ENCODE data around the gene ARMC5. TPM values are rescaled to one million over a fixed set of nuclear protein-coding genes. Genes with fewer than 3 reads are reported as not detected.
"Not testable (repeated sequence)": the region's sequence is repeated elsewhere in the genome, so short reads cannot be mapped to it uniquely, and the experiment has no call there.

ARMC5 gene
- total and polyA plus RNA-seq, 12 donors = 3.8 to 11.9 (median 6.6) TPM

DNA sequence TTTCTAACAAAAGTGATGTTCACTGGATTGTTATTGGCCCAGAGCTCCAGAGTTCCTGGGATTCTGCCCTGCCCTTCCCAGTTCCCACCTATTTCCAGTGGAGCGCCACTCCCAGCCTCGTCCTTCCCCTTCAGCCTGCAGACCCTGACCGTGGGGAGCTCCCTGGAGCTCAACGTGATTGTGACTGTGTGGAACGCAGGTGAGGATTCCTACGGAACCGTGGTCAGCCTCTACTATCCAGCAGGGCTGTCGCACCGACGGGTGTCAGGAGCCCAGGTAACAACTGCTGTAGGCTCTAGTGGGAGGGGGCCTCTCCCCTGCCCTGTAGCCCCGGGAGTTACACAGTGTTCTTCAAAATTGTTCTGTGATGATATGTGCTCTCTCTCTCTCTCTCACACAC lies 42.9 kb upstream of the ARMC5 start:
- H3K36me3 ChIP-seq = no peaks in the 10 kb centered on the region
- H3K4me3 ChIP-seq = no peak overlapping the region
- TF ChIP-seq, protein P1, sequence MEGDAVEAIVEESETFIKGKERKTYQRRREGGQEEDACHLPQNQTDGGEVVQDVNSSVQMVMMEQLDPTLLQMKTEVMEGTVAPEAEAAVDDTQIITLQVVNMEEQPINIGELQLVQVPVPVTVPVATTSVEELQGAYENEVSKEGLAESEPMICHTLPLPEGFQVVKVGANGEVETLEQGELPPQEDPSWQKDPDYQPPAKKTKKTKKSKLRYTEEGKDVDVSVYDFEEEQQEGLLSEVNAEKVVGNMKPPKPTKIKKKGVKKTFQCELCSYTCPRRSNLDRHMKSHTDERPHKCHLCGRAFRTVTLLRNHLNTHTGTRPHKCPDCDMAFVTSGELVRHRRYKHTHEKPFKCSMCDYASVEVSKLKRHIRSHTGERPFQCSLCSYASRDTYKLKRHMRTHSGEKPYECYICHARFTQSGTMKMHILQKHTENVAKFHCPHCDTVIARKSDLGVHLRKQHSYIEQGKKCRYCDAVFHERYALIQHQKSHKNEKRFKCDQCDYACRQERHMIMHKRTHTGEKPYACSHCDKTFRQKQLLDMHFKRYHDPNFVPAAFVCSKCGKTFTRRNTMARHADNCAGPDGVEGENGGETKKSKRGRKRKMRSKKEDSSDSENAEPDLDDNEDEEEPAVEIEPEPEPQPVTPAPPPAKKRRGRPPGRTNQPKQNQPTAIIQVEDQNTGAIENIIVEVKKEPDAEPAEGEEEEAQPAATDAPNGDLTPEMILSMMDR (IDR thresholded peaks at IDR 0.05) = no peak
- ATAC-seq = no peak
- peaks cover 0 to 6% (median 0%) of the 10 kb centered on the region in 7 donors for H3K27me3 ChIP-seq
- no peak for DNase-seq
- intact Hi-C loops (cut with DNase I) = no loop called here
- H3K4me1 ChIP-seq = no peaks in the 10 kb centered on the region
- 77 to 84% methylated on average over 11 of the region's 11 CpGs for WGBS, 2 donors
- no peaks in the 10 kb centered on the region for H3K9me3 ChIP-seq
- no peak overlapping the region for H3K27ac ChIP-seq

DNA sequence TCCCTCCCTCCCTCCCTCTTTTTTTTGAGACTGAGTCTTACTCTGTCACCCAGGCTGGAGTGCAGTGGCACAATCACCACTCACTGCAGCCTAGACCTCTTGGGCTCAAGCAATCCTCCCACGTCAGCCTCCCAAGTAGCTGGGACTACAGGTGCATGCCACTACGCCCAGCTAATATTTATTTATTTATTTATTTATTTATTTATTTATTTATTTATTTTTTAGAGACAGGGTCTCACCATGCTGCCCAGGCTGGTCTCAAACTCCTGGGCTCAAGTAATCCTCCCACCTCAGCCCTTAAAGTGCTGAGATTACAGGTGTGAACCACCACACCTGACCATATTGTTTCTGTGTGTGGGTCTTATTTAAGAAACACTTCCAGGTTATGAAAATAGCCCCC lies 42.3 kb upstream of the ARMC5 start:
- H3K4me1 ChIP-seq; H3K27me3 ChIP-seq; ATAC-seq; H3K36me3 ChIP-seq; H3K27ac ChIP-seq; H3K4me3 ChIP-seq; intact Hi-C loops (cut with DNase I); DNase-seq; H3K9me3 ChIP-seq: not testable (repeated sequence)
- WGBS, 2 donors = 86 to 87% methylated on average over 2 of the region's 2 CpGs

DNA sequence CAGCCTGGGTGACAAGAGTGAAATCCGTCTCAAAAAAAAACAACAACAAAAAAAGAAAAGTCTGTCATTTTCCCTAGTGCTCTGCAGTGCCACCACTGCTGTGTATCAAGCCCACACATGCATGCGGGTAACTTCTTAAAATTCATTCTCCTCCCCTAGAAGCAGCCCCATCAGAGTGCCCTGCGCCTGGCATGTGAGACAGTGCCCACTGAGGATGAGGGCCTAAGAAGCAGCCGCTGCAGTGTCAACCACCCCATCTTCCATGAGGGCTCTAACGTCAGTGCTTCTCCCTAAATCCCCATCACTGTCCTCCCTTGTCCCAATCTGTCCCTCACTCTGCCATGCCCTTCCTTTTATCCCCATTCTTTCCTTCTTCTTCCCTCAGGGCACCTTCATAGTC lies 41.4 kb upstream of the ARMC5 start:
- Histone ChIP-seq H3K27me3 (peaks cover 0 to 2% (median 0%) of the 10 kb centered on the region in 7 donors), H3K27ac (no peak overlapping the region), H3K4me1 (no peaks in the 10 kb centered on the region), H3K4me3 (no peak overlapping the region), H3K9me3 (no peaks in the 10 kb centered on the region), H3K36me3 (no peaks in the 10 kb centered on the region)
- intact Hi-C loops (cut with DNase I) = no loop called here
- DNase-seq (no peak), ATAC-seq (no peak)
- WGBS, 2 donors = 87 to 96% methylated on average over 5 of the region's 5 CpGs
- TF ChIP-seq, protein P1 (IDR thresholded peaks at IDR 0.05) = no peak

DNA sequence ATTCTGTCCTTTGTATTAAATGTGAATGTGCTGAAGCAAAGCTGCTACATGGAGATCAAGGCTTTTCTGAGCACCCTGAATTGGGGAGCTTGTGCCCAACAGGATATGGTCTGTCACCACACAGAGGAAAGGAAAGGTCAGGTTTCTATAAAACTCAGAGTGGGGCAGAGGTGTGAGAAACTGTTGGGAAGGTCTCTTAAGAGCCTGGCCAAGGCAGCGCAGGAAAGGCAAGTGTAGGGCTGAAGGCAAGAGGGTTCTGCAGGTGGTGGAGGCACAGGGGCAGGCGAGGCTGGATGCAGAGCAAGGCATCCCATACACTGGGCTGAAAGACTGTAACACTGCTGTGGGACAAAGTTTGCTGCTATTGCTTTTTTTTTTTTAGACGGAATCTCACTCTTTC lies 39.3 kb upstream of the ARMC5 start:
- intact Hi-C loops (cut with DNase I) = no loop called here
- Histone ChIP-seq H3K27me3 (peaks cover 0 to 3% (median 0%) of the 10 kb centered on the region in 7 donors), H3K4me1 (peaks cover 0 to 11% (median 0%) of the 10 kb centered on the region in 9 donors), H3K9me3 (no peaks in the 10 kb centered on the region), H3K36me3 (no peaks in the 10 kb centered on the region), H3K27ac (no peak overlapping the region), H3K4me3 (no peak overlapping the region)
- WGBS, 2 donors = 80 to 89% methylated on average over 3 of the region's 3 CpGs
- TF ChIP-seq, protein P1 (IDR thresholded peaks at IDR 0.05) = no peak
- no peak for ATAC-seq
- DNase-seq = no peak

DNA sequence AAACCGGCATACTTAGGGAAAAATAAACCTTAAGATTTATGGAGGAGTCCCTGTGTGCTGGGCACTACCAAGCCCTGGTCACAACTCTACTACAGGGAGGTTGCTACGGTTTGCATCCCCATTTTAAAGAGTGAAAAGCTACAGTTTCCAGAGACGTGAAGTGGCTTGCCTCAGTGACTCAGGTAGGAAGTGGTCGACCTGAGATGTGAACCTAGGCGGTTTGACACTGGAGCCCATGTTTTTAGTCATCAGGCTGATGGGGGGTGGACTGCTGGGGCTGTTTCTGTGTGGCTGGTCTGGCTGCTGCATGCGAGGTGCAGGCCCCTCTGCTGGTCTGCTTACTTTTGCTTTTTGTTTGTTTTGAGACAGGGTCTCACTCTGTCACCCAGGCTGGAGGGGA lies 37.7 kb upstream of the ARMC5 start:
- Histone ChIP-seq H3K27ac (no peak overlapping the region), H3K4me3 (no peak overlapping the region), H3K36me3 (peaks cover 0 to 10% (median 0%) of the 10 kb centered on the region in 9 donors), H3K4me1 (peaks cover 0 to 23% (median 0%) of the 10 kb centered on the region in 9 donors), H3K9me3 (no peaks in the 10 kb centered on the region), H3K27me3 (peaks cover 0 to 4% (median 0%) of the 10 kb centered on the region in 7 donors)
- DNase-seq = no peak
- 69 to 72% methylated on average over 6 of the region's 6 CpGs for WGBS, 2 donors
- TF ChIP-seq, protein P1 (IDR thresholded peaks at IDR 0.05) = no peak
- ATAC-seq = no peak
- intact Hi-C loops (cut with DNase I) = no loop called here
